Hepatic stellate cell (primary cell): ENCODE results near the gene EEF2.
"Not testable (repeated sequence)": the region's sequence is repeated elsewhere in the genome, so short reads cannot be mapped to it uniquely, and the experiment has no call there.

Experiments
- DNase-seq: peaks from one replicate; pipeline ENCODE4 v3.0.0; 2011; ENCODE audit warnings: low spot score

Gene EEF2

GRCh38 chr19:3968556-3969434 lies 16.5 kb downstream of the EEF2 start:
- DNase-seq, result peak; percentile 94

GRCh38 chr19:3967983-3968382 lies 17.3 kb downstream of the EEF2 start:
- not testable (repeated sequence) for DNase-seq

- DNase-seq, result no peak
Observed at GRCh38 chr19:3966051-3967017, 18.9 kb downstream of the EEF2 start.

DNA sequence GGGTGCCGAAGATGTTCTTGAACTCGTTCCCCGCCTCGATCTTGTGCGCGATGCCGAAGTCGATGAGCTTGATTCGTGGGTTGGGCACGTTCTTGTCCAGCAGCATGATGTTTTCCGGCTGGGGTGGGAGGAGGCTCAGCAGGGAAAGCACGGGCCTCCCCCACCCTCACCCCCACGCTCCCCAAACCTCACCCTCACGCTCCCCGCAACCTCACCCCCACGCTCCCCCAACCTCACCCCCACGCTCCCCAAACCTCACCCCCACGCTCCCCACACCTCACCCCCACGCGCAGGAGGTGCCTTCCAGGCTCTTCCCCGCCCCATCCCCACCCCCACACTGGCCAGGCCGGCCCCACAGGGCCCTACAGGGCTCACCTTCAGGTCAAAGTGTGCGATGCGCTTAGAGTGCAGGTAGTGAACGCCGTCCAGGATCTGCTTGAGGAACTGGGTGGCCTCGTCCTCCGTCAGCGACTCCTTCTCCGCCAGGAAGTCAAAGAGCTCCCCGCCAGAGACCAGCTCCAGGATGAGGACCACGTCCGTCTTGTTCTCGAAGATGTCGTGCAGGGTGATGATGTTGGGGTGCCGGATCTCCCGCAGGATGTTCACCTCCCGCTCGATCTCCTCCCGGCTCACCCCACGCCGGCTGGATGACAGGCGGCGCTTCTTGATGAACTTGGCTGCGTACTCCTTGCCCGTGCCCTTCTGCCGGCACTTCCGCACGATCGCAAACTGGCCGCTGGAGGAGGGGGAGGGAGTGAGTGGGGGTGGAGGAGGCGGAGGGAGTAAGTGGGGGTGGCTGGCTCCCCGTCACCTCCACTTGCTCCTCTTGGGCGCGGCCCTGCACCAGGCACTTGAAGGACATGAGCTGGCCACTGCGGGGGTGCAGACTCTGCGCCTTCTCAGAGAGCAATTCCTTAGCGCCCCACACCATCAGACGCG lies 20.7 kb downstream of the EEF2 start:
- DNase-seq, result no peak

GRCh38 chr19:3963458-3964255 lies 21.6 kb downstream of the EEF2 start:
- DNase-seq, result no peak

GRCh38 chr19:3961007-3961406 lies 24.3 kb downstream of the EEF2 start:
- no peak for DNase-seq

- no peak for DNase-seq
Observed at GRCh38 chr19:3959766-3960131, 25.5 kb downstream of the EEF2 start.

DNA sequence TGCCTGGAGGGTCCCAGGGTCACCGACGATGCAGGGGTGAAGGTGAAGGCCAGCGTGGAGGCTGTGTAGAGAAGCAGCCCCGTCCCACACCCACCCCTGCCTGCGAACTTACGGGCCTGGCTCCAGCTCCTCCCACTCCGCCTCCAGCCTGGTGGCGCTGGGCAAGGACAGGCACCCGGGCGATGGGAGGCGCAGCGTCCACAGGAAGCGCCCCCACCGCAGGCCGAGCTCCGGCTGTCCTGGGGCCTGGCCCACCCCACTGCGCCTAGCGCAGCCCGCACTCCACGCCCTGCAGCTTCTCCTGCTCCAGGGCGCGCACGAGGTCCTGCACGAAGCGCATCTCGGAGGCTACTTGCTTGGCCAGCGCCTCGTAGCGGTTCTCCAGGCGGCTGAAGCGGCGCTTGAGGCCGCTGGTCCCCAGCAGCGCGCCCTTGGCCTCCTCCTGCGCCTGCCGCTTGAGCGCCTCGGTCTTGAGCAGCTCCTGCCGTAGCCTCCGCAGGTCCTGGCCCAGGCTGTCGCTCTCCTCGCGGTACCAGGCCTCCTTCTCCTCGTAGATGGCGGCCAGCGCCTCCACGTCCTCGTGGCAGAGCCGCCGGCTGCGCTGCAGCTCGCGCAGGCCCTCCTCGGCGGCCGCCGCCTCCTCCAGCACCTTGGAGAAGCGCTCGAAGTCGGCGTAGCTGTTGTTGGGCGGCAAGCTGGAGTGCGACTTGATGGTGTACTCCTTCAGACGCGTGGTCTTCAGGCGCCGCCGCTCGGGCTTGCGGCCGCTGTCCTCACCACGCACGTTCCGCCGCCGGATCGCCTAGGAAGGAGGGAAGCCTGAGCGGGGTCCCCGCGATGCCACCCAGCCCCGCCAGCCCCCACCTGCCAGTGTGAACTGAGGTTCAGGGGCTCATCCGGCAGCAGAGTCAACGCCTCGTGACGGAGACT lies 26.2 kb downstream of the EEF2 start:
- DNase-seq, result no peak

- no peak for DNase-seq
Observed at GRCh38 chr19:3955688-3956087, 29.6 kb downstream of the EEF2 start.

DNA sequence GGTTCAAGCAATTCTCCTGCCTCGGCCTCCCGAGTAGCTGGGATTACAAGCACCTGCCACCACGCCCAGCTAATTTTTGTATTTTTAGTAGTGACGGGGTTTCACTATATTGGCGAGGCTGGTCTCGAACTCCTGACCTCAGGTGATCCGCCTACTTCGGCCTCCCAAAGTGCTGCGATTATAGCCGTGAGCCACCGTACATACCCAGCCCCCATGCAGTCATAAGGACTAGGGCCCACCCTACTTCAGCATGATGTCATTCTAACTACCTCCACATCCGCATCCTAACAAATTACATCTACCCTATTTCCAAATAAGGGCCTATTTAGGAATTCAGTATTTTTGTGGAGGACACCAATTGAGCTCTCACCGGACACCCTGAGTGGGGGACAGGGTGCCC lies 30.0 kb downstream of the EEF2 start:
- DNase-seq, result not testable (repeated sequence)

GRCh38 chr19:3954107-3954506 lies 31.2 kb downstream of the EEF2 start:
- no peak for DNase-seq

DNA sequence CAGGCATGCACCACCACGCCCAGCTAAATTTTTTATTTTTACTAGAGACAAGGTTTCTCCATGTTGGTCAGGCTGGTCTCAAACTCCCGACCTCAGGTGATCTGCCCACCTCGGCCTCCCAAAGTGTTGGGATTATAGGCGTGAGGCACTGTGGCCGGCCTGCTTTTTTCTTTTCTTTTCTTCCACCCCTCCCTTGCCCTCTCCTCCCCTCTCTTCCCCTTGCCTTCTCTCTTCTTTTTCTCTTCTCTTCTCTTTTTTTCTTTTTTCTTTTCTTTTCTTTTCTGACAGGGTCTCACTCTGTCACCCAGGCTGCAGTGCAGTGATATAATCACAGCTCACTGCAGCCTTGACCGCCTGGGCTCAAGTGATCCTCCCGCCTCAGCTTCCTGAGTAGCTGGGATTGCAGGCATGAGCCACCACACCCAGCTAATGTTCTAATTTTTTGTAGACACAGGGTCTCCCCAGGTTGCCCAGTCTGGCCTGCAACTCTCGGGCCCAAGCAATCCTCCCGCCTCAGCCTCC lies 32.4 kb downstream of the EEF2 start:
- DNase-seq, result not testable (repeated sequence)

- DNase-seq, result no peak
Observed at GRCh38 chr19:3950871-3951861, 34.1 kb downstream of the EEF2 start.

- no peak for DNase-seq
Observed at GRCh38 chr19:3949997-3950859, 35.0 kb downstream of the EEF2 start.

GRCh38 chr19:3949294-3949693 lies 36.0 kb downstream of the EEF2 start:
- no peak for DNase-seq

DNA sequence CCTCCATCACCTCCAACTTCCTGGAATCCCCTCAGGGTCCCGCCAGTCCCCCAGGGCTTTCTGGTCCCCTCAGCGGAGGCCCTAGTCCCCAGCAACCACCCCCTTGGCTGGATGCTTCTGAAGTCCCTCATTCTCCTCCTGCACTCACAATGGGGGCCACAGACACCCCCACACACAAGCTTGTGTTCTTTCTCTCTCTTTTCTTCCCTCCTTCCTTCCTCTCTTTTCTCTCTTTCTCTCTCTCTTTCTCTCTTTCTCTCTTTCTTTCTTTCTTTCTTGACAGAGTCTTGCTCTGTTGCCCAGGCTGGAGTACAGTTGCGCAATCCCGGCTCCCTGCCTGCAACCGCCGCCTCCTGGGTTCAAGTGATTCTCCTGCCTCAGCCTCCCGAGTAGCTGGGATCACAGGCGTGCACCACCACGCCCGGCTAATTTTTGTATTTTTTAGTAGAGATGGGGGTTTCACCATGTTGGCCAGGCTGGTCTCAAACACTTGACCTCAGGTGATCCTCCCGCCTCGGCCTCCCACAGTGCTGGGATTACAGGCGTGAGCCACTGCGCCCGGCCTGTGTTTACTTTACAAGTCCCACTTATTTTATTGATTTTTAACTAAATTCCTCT lies 37.8 kb downstream of the EEF2 start:
- DNase-seq, result not testable (repeated sequence)

GRCh38 chr19:3945838-3946237 lies 39.4 kb downstream of the EEF2 start:
- DNase-seq, result peak; percentile 77
